HUES48 (cell line): ENCODE measurements around the gene MCTP1.

Source experiments
- H3K27ac ChIP-seq: one replicate; pipeline ENCODE4 v1.7.0; 2013; ENCODE audit warnings: low read depth, low read length, inconsistent platforms
- H3K27me3 ChIP-seq: 2 replicates; pipeline ENCODE4 v1.6.1; 2013; ENCODE audit warnings: mild to moderate bottlenecking, low read length; ENCODE audit not compliant: control insufficient read depth, insufficient read depth
- H3K36me3 ChIP-seq: 2 replicates; pipeline ENCODE4 v1.6.1; 2013; ENCODE audit warnings: low read length; ENCODE audit not compliant: control insufficient read depth, insufficient read depth
- H3K4me1 ChIP-seq: 2 replicates; pipeline ENCODE4 v1.6.1; 2013; ENCODE audit warnings: mild to moderate bottlenecking, low read length; ENCODE audit not compliant: control insufficient read depth, insufficient read depth
- H3K4me3 ChIP-seq: 2 replicates; pipeline ENCODE4 v1.5.1; 2013; ENCODE audit warnings: mild to moderate bottlenecking, low read depth, low read length
- H3K9ac ChIP-seq: 2 replicates; pipeline ENCODE4 v1.6.1; 2013; ENCODE audit warnings: mild to moderate bottlenecking, low read depth, low read length, moderate library complexity
- H3K9me3 ChIP-seq: 2 replicates; pipeline ENCODE4 v1.6.1; 2013; ENCODE audit warnings: low read length; ENCODE audit not compliant: control insufficient read depth, insufficient read depth

Gene MCTP1

DNA sequence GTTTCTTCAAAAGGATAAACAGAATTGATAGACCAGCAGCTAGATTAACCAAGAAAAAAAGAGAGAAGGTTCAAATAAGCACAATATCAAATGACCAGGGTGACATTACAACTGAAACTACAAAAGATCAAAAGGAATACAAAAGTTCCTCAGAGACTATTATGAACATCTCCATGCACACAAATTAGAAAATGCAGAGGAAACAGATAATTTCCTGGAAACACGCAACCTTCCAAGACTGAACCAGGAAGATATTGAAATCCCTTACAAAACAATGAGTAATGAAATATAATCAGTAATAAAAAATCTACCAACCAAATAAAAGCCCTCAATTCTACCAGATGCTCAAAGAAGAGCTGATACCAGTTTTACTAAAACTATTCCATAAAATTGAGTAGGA, 252.1 kb downstream of the MCTP1 start:
- H3K4me1 ChIP-seq, result no peaks in the 10 kb centered on the region
- no peaks in the 10 kb centered on the region for H3K36me3 ChIP-seq
- H3K27ac ChIP-seq, result no peak overlapping the region
- H3K9ac ChIP-seq, result no peak overlapping the region
- H3K27me3 ChIP-seq, result no peaks in the 10 kb centered on the region
- H3K9me3 ChIP-seq, result no peaks in the 10 kb centered on the region
- H3K4me3 ChIP-seq, result no peak overlapping the region

DNA sequence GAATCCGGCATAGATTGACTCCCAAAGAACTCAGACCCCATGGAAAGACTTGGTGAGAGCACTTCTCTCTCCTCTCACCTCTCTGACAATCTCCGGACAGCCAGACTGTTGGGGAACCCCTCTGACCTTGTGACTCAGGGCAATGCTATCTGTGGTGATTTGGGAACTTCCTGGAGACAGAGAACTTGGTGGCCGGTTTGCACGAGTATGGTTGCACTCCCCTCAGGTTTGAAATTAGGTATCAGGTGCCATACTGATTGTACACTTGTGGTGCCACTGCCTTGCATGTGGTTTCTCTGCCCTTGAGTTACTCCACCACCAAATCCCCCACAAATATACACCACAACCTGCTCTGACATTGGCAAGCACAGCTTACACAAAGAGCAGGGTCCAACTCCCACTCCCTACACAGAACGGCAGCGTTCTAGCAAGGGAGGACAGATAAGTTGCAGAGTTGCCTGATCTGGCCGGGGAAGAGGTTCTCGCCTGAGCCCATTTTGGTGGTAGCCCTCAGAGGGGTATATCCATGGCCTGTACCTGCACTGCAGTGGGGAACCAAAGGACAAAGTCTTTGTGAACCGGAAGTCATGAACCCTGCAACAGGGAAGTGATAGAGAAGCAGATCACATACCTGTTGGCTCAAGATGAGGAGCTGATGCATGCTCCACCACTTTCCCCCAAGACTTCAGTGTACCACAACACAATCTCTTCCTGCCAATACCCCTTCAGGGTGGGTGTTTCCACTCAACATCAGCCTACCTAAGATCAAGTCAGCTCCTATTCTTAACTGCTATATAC, 255.1 kb downstream of the MCTP1 start:
- Histone ChIP-seq H3K27me3 (no peaks in the 10 kb centered on the region), H3K4me3 (no peak overlapping the region), H3K4me1 (no peaks in the 10 kb centered on the region), H3K9me3 (no peaks in the 10 kb centered on the region), H3K36me3 (no peaks in the 10 kb centered on the region), H3K27ac (no peak overlapping the region), H3K9ac (no peak overlapping the region)

DNA sequence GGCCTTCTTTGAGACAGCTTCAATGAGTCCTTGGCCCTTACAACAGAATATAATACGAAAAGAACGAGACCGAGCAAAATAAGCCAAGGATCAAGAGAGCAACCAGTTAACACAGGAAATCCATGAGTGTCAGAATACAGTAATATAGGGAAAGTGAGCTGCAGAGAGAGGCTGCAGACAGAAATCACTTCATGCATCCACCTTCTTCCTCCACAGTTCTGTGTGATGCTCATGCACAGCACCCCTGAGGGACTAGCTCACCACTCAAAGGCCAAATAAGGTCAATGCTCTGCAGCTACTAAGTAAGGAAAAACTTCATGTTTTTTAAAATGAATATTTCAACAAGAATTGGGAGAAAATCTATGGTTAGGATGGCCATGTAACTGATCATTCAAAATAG, 257.1 kb downstream of the MCTP1 start:
- H3K36me3 ChIP-seq, result no peaks in the 10 kb centered on the region
- no peak overlapping the region for H3K4me3 ChIP-seq
- H3K9me3 ChIP-seq, result no peaks in the 10 kb centered on the region
- no peaks in the 10 kb centered on the region for H3K4me1 ChIP-seq
- H3K9ac ChIP-seq, result no peak overlapping the region
- no peak overlapping the region for H3K27ac ChIP-seq
- no peaks in the 10 kb centered on the region for H3K27me3 ChIP-seq

DNA sequence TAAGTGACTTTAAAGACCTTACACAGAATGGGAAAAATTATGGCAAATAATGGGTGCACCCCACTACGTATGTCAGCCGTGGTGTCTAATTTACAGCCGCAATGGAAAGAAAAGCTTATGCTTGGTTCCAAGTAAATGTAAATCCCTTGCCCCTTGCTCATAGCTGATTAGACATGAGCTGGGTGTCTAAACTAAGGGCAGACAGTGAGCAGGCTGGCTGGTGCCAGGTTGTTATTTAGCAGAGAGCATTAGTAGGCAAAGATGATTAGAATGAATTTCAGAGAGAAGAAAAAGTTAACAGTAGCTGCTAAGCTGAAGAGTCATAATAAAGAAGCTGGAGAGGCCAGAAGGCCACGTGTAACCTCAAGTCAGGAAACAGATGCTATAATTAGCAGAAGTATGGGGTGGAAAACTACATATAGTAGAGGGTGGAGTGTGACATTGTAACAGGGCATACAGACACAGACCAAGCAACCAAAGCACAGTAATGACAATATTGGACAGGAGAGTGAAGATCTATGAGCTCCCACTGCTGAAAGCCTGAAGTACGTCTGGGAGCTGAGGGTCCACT, 257.7 kb downstream of the MCTP1 start:
- Histone ChIP-seq H3K27ac (no peak overlapping the region), H3K4me3 (no peak overlapping the region), H3K27me3 (no peaks in the 10 kb centered on the region), H3K36me3 (no peaks in the 10 kb centered on the region), H3K4me1 (no peaks in the 10 kb centered on the region), H3K9me3 (no peaks in the 10 kb centered on the region), H3K9ac (no peak overlapping the region)

DNA sequence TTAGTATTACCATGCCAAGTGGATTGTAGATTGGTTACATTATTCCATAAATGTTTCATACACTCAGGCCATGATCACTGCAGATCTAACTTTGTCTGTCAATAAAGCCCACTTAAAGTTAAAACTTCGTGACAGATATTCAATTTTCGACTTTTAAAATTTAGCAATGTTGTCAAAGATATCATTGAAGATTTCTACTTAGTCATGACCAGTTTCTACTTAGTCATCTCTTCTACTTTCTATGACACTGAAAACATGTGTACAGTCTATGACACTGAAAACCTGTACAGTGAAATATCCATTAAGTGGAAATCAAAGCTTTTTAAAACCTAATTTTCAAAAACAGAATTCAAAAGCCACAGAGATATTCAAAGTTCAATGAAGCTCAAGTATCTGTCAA, 258.2 kb downstream of the MCTP1 start:
- Histone ChIP-seq H3K4me3 (no peak overlapping the region), H3K27ac (no peak overlapping the region), H3K36me3 (no peaks in the 10 kb centered on the region), H3K9ac (no peak overlapping the region), H3K27me3 (no peaks in the 10 kb centered on the region), H3K9me3 (no peaks in the 10 kb centered on the region), H3K4me1 (no peaks in the 10 kb centered on the region)

DNA sequence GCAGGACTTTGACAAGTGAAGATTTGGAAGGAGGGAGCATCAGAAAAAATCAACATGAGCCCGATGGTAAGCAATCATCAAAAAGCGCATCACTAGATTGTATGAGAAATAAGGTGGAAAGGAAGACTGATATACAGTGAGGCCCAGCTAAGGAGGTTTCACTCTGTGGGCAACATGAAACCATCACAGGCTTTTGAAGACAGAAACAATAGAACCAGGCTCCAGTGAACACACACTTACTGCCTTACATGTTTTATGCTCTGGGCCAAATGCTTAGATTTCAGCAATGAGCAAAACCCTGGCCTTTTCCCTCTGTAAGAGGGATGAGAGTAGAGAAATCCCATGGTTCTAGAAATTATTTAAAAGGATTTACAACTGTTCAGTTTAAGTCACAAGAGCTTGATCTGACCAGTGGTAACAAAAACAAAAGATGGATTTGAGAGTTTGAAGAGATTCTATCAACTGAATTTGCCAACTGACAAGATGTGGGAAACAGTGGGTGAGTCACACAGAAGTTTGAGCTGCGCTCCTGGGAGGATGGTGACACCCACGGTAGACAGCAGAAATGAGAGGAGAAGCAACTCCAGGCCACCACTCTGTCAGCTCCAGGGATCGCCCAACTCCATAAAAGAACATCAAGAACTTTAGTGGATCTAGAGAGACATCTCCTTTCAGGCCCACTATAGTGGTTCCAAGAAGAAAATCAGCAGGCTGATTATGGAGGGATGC, 261.8 kb downstream of the MCTP1 start:
- Histone ChIP-seq H3K27ac (no peak overlapping the region), H3K36me3 (no peaks in the 10 kb centered on the region)

DNA sequence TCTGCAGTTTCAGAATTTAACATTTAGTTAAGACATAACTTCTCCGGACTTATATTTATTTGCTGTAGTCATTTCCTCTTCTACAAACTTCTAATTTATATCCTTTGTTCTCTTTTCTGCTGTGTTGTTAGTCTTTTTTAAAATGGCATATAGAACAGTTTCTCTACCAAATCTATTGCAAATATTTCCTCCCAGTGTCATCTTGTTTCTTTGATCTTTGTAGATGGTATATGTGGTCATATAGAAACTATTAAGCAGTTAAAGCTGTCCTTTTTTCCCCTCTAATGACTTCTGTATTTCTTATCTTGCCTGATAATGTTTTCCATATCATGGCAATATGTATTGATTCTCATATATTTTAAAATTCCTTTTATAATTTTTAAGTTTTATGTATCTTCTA, 264.5 kb downstream of the MCTP1 start:
- Histone ChIP-seq H3K9ac (no peak overlapping the region), H3K4me3 (no peak overlapping the region), H3K9me3 (no peaks in the 10 kb centered on the region), H3K36me3 (no peaks in the 10 kb centered on the region), H3K27me3 (no peaks in the 10 kb centered on the region), H3K27ac (no peak overlapping the region), H3K4me1 (no peaks in the 10 kb centered on the region)

More for the DNA sequence above, 261.8 kb downstream of the MCTP1 start:
- no peaks in the 10 kb centered on the region for H3K9me3 ChIP-seq
- H3K27me3 ChIP-seq, result no peaks in the 10 kb centered on the region
- no peak overlapping the region for H3K4me3 ChIP-seq
- H3K9ac ChIP-seq, result no peak overlapping the region
- H3K4me1 ChIP-seq, result no peaks in the 10 kb centered on the region

DNA sequence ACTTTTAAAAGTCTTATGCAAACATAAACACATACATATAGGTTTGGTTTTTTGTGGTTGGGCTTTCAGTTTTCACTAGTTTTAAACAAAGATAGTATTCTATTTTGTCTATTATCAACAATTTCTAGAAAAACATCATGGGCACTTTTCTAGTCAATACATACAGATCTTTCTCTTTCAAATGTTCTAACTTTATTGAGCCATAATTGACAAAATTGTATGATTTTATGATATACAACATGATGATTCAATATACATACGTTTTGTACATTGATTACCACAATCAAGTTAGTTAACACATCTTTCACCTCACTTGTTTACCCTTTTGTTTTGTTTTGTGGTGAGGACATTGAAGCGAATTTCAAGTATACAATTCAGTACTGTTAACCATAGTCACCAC, 265.9 kb downstream of the MCTP1 start:
- Histone ChIP-seq H3K4me1 (no peaks in the 10 kb centered on the region), H3K4me3 (no peak overlapping the region), H3K9ac (no peak overlapping the region), H3K9me3 (no peaks in the 10 kb centered on the region), H3K27ac (no peak overlapping the region), H3K36me3 (no peaks in the 10 kb centered on the region), H3K27me3 (no peaks in the 10 kb centered on the region)

DNA sequence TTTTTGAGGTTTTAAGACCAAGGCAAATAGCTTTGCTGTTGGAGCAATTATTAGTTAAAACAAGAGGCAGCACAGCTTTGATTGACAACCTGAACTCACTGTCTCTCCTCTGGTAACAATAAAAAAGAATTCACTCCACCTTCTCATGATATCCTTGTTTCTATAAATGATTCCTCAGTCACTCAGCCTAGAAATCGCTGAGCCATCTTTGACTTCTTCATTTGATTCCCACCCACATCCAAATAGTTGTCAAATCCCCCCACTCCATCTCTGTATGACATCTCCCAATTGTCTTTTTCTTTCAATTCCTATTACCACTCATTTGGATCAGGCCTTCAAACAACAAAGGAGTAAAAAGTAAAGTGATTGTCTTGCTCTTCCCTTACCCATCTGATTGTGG, 266.4 kb downstream of the MCTP1 start:
- Histone ChIP-seq H3K9ac (no peak overlapping the region), H3K27ac (no peak overlapping the region), H3K36me3 (no peaks in the 10 kb centered on the region), H3K4me3 (no peak overlapping the region), H3K4me1 (no peaks in the 10 kb centered on the region), H3K27me3 (no peaks in the 10 kb centered on the region), H3K9me3 (no peaks in the 10 kb centered on the region)

DNA sequence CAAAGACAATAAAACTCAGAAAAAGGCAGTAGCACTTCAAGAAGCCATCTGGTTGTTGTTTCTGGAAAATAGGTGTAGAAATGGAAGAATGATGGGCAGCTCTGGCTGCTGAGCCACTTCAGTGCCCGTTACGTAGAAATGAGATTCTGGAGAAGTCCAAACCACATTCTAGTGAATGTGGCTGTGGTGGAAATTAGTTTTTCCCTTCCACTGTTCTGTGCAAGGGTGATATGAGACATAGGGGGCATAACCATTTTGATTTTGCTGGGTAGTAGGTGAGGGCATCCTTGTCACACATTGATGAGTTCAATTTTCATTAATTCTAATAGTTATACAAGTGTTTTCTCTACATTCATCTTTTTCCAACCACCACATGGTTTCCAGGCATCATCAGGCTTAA, 275.1 kb downstream of the MCTP1 start:
- no peak overlapping the region for H3K27ac ChIP-seq
- no peaks in the 10 kb centered on the region for H3K27me3 ChIP-seq
- H3K9ac ChIP-seq, result no peak overlapping the region
- H3K36me3 ChIP-seq, result no peaks in the 10 kb centered on the region
- H3K9me3 ChIP-seq, result peaks cover 9% of the 10 kb centered on the region; the same call in 1 of the 2 replicates
- H3K4me1 ChIP-seq, result no peaks in the 10 kb centered on the region
- H3K4me3 ChIP-seq, result no peak overlapping the region

DNA sequence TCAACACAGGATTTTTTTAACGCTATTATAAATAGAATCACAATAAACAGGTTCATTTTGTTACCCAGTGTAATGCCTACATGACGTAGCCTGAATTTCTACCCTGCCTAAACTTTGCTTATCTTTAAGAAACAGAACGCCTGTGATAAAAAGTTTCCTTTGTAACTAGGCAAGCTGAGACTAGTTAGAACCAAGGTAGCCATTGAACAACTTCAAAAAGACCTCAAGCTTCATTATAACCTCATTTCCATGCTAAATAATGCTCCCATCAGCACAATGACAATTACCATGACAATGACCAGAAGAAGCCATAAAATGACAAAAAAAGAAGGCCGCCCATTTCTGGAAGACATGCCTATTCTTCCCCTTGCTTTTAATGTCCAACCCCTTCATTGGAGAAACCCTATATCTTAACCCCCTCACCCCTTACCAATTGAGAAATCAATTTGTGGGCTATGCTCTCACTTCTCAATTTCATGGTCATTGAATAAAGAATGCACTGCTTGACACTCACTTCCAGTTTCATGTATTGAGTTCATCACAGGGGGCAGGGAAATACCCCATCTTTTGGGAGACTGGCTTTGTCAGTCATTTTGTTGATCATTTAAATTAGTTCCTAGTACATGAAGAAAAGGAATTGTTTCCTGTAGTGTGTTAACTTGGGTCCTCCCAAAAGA, 276.8 kb downstream of the MCTP1 start:
- H3K27me3 ChIP-seq, result no peaks in the 10 kb centered on the region
- peaks cover 24% of the 10 kb centered on the region for H3K9me3 ChIP-seq
- H3K27ac ChIP-seq, result no peak overlapping the region
- H3K9ac ChIP-seq, result no peak overlapping the region
- no peaks in the 10 kb centered on the region for H3K36me3 ChIP-seq
- no peaks in the 10 kb centered on the region for H3K4me1 ChIP-seq
- H3K4me3 ChIP-seq, result no peak overlapping the region
